GM18498 (cell line): ENCODE results near the gene CASK.

Source experiments
- ATAC-seq: cut with Tn5 transposase; IDR thresholded peaks from one replicate; pipeline ENCODE4 v1.9.1; 2021; ENCODE audit warnings: mild to moderate bottlenecking, moderate library complexity; ENCODE audit not compliant: unreplicated experiment

The CASK gene

GRCh38 chrX:41917517-41917916 lies 5.8 kb downstream of the CASK start:
- no peak for ATAC-seq

GRCh38 chrX:41913476-41913875 lies 9.9 kb downstream of the CASK start:
- ATAC-seq, result no peak

GRCh38 chrX:41912923-41913322 lies 10.4 kb downstream of the CASK start:
- ATAC-seq, result no peak

- no peak for ATAC-seq
Measured at GRCh38 chrX:41909068-41909467, 14.3 kb downstream of the CASK start.

GRCh38 chrX:41906515-41907187 lies 16.7 kb downstream of the CASK start:
- no peak for ATAC-seq

- no peak for ATAC-seq
Measured at GRCh38 chrX:41903544-41903943, 19.8 kb downstream of the CASK start.

GRCh38 chrX:41900321-41900720 lies 23.0 kb downstream of the CASK start:
- ATAC-seq, result no peak

GRCh38 chrX:41895826-41896225 lies 27.5 kb downstream of the CASK start:
- ATAC-seq, result no peak

GRCh38 chrX:41890026-41890423 lies 33.3 kb downstream of the CASK start:
- ATAC-seq, result no peak

GRCh38 chrX:41889317-41890025 lies 33.9 kb downstream of the CASK start:
- ATAC-seq, result no peak

- no peak for ATAC-seq
Measured at GRCh38 chrX:41887691-41888090, 35.7 kb downstream of the CASK start.

GRCh38 chrX:41885724-41886123 lies 37.6 kb downstream of the CASK start:
- ATAC-seq, result no peak

- no peak for ATAC-seq
Measured at GRCh38 chrX:41881166-41881565, 42.2 kb downstream of the CASK start.

GRCh38 chrX:41877167-41877566 lies 46.2 kb downstream of the CASK start:
- ATAC-seq, result no peak

- ATAC-seq, result no peak
Measured at GRCh38 chrX:41875142-41875541, 48.2 kb downstream of the CASK start.

GRCh38 chrX:41870719-41871151 lies 52.6 kb downstream of the CASK start:
- ATAC-seq, result peak; percentile 88

- ATAC-seq, result no peak
Measured at GRCh38 chrX:41868392-41868977, 54.9 kb downstream of the CASK start.

GRCh38 chrX:41863343-41864203 lies 59.8 kb downstream of the CASK start:
- no peak for ATAC-seq

- no peak for ATAC-seq
Measured at GRCh38 chrX:41862562-41863184, 60.7 kb downstream of the CASK start.

- no peak for ATAC-seq
Measured at GRCh38 chrX:41858161-41858775, 65.1 kb downstream of the CASK start.
